Measurements from ENCODE around the gene NTPCR.
"Not testable (repeated sequence)": the region's sequence is repeated elsewhere in the genome, so short reads cannot be mapped to it uniquely, and the experiment has no call there.

The NTPCR gene

DNA sequence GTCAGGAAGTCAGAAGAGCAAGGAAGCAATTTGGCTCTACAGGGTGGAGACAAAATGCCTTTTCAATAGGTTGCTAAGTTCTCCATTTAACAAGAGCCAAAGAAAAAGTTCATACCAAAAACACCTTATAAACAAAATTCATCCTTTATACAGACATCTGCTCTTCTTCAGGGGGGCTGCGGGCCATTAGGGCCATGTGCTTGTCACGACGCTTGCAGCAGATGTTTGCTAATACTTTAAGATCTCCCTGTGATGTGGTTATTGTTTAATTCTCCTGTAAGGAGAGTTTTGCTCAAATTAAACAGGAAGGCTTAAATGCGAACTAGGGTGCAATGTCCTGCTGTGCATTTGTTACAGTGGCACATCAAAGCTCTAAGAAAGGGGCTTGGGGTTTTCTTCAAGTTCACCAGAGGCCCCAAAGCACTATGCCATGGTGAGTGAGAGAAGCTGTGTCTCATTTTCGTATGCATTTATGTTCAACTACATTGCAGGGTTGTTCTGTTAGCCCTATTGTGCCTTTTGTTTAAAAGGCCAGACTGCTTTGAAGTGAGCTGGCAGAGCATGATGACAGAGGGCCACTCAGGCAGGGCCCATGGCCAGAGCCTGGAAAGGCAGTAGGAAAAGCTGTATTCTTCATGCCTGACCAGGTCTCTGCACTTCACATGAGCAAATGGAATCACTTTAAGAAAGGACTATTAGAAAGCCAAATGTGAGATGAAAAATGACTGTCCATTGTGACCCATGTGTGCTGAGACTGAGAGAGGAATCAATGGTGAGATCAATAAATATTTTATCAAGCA is 24.8 kb upstream of the NTPCR start:
- in situ Hi-C loops (cut with HindIII; ENCODE audit: low sequenced_read_pairs): no loop called here

DNA sequence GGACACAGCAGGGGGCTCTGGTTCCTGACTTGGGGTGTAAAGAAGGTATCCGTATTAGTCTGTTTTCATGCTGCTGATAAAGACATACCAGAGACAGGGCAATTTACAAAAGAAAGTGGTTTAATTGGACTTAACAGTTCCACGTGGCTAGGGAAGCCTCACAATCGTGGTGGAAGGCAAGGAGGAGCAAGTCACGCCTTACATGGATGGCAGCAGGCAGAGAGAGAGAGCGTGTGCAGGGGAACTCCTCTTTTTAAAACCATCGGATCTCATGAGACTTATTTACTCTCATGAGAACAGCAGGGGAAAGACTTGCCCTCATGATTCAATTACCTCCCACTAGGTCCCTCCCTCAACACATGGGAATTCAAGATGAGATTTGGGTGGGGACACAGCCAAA is 23.2 kb upstream of the NTPCR start:
- in situ Hi-C loops (cut with HindIII; ENCODE audit: low sequenced_read_pairs): not testable (repeated sequence)

DNA sequence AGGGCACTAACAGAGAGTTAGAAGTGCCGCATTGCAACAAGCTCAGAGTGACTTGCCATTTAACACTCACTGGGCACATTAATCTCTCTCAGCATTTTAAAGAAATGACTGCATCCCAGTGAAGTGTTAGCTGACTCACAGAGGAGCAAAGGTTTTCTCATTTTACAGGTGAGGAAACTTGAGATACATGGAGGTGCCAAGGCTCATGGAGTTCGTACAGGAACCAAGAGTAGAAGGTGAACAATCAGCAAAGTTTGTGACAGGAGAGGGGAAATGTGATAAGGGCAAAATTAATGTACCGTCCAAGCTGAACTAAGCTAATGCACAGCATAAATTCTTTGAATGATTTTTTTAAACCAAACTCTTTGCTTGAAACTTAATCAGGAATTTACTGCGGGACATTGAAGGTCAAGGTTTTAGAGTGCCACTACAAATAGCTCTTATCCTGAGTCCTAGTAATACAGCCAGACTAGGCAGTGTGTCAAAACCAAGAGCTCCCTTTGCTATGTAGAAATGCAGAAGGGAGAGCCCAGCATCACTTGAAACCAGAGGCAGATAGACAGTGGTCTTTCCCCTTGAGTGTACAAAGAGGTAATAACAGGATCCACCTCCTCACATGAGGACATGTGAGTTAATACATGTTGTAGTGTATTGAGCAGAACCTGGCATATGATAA is 22.4 kb upstream of the NTPCR start:
- in situ Hi-C loops (cut with HindIII; ENCODE audit: low sequenced_read_pairs): no loop called here

DNA sequence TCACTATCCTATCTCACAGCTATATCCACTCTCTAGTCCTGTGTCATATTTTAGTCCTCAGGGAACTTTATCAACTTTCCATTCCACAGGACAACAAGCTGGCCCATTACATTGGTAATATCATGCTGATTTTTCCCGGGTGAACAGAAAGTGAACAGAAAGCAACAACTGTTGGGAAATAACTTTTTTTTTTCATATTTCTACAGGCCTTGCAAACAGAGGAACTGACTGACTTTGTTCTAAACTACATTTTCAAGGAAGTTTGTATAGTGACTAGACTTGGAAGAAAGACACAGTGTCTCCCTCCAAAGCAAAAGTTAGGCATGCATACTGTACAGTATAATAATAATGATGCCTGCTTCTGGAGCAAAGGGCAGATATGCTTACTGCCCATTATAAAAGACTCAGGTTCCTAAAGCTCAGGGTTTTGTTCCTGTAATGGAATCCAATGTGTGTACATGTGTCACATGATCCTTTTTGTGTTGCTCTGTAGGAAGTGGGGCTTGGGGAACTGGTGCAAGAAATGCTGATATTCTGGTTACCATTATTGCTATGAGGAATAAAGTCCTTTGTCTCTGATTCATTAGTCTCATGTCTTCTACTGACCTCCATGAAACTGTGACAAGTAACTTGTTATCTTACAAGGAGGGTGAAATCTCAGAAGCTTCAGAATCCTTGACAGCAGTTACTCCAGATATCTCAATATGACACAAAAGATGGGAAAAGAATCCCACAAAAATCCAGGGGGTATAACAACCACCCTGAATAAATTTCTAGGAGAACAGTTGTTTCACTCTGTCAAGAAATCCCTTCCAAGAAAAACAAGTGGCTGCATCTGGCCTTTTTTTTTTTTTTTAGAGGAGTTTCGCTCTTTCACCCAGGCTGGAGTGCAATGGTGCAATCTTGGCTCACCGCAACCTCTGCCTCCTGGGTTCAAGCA is 17.7 kb upstream of the NTPCR start:
- in situ Hi-C loops (cut with HindIII; ENCODE audit: low sequenced_read_pairs): no loop called here

DNA sequence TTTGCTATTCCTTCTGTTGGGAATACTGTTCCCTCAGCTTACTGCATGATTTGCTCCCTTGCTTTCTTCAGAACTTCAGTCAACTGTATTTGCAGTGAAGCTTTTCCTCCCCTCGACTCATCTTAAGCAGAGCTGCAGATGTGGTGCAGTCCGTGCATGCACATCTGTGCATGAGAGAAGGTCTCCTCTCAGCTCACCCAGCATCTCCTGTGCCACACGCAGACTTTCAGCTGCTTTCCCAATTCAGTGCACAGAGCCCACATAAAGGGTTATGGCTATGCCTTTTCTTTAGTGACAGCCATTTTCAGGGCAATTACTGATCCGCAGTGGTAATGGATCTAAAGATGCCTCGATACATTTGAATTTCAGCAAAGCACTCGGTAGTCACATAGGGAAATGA is 13.5 kb upstream of the NTPCR start:
- in situ Hi-C loops (cut with HindIII; ENCODE audit: low sequenced_read_pairs): no loop called here

DNA sequence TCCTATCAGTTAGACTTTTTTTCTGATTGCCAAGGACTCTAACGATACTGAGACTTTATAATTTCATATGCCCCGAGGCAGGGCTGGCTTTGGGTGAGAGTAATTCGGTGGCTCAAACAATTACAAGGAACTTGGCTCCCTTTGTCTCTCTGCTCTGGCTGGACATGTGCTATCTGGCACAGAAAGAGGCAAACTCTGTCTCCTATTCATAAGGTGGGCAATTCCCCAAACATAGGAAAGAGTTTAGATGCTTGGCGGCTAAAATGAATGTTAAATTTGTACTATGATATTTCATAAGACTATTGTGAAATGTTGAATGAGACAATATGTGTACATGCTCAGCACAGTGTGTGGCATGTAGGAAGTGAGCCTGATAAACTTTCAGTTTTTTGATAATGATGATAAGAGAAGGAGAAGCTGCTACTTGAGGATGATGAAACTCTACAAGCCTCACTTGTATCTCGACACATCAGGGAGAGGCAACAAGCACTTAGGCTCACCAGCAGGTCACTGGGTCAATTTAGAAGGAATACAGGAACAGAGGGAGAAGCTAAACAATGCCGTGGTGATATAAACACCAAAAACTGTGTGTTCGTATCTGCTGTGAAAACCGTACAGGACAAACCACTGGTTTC is 12.6 kb upstream of the NTPCR start:
- in situ Hi-C loops (cut with HindIII; ENCODE audit: low sequenced_read_pairs): no loop called here

DNA sequence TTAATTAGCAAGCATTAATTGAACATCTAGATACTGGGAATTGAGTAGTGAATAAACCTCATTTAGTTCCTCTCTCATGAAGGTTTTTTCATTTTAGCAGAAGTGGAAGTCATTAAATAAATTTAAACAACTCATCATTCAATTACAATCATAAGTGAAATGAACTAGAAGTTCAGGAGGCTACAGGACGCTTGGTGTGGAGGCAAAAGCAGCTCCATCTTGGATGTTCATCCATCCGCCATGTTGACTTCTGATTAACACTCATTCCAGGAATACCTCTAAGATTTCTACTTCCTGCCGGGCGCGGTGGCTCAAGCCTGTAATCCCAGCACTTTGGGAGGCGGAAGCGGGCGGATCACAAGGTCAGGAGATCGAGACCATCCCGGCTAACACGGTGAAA is 11.5 kb upstream of the NTPCR start:
- in situ Hi-C loops (cut with HindIII; ENCODE audit: low sequenced_read_pairs): no loop called here

DNA sequence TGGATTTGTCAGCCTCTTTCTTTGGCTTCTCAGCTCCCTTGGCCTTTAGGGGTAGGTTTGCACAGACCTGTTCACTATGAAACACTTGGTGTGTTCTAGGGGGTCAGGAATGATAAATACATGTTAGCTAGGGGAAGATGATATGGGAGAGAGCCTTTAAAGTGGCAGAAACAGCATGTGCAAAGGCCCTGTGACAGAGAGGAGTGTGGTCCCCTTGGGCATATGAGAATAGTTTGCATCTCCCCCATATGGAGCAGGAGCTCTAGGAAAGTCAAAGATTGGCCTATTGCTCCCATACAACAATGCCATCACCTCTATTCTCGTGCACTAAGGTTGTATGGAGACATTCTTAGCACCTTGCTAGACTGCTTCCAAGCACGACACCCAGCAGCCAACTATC is 10.7 kb upstream of the NTPCR start:
- in situ Hi-C loops (cut with HindIII; ENCODE audit: low sequenced_read_pairs): no loop called here

DNA sequence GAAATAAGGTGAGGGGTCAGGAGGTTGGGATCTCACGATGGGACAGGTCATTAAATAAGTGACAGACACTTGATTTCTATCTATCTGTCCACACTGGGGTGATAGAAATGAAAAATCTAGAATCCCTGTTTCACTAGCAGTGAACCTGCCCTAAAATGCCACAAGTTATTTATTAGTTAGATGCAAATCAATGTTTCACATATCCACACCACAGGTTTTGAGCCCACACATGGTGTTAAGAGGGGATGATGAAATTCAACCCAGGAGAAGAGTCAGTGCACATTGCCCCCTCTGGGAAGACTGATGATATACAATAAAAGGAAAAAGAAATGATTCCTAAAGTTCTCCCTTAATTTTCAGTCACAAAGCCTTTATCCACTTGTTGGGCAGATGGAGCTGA is 10.1 kb upstream of the NTPCR start:
- in situ Hi-C loops (cut with HindIII; ENCODE audit: low sequenced_read_pairs): no loop called here

DNA sequence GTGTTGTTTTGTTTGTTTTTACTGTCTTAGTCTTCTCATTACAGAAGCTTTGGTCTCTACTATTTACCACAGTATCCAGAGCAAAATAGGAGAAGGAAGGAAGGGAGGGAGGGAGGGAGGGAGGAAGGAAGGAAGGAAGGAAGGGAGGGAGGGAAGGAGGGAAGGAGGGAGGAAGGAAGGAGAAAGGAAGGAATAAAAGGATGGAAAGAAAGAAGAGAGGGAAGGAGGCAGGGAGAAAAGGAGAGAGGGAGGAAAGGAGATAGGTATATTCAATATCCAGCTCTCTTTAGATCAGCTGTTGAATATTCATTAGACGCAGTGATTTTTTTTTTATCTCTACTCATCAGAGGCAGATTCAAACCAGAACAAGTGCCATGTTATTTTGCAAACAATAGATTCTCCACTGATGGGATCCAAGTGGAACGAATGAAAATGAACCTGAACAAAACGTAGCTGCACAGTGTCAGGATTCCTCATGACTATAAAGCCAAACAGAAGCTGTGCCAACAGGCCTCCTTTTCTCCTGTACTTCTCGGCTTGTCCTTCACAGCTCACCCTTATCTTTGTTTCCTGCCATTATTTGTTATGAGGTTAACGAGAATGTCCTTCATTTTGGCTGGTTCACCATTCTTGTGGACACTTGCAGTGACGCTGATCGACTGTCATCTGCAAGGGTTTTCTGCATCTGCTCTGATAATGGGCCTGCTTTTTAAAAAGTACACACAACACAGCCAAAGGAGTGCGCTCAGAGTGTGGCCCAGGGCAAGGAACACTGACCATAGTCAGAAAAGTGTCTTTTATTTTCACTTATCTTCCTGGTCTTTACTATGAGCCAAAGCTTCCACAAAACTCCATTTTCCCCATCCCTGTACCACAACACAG is 7.8 kb upstream of the NTPCR start:
- in situ Hi-C loops (cut with HindIII; ENCODE audit: low sequenced_read_pairs): no loop called here

DNA sequence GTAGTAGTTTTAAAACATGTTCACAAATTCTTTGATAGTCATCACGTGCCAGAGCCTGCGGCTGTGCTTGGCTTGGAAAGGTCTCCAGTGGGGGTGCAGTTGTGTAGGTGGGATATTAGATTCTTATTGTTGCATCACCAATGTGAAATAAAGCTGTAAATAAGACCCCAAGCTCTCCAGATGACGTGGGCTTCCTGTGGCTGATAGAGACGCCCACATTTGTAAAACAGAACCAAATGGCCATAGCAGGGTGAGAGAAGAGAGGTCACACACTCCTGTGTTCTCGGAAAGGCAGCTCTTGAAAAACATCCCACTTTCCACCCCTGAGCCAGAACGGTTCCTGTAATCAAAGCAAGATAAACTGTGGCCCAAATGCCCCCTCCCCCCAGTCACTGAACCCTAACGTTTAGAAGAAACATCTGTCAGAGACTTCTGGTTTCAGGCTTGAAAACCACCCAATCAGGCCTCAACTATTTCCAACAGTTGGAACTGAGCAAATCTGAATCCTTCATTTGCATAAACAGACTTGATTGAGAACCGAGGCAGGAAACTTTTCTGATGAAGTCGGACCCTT is 6.6 kb upstream of the NTPCR start:
- in situ Hi-C loops (cut with HindIII; ENCODE audit: low sequenced_read_pairs): no loop called here

DNA sequence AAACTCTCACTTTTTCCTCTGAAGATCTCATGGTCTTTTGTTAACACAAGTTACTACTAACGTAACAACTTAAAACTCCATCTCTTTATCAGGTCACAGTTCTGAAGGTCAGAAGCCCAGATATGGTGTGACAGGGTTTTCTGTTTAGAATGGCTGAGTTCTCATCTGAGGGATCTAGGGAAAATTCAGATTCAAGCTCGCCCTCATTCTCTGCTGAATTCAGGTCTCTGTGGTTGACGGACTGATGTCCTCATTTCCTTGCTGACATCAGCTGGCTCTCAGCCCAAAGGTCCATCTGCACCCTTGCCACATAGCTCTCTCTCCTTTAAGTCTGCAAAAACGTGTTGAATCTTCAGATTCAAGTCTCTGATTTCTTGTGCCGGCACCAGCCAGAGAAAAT is 6.1 kb upstream of the NTPCR start:
- in situ Hi-C loops (cut with HindIII; ENCODE audit: low sequenced_read_pairs): no loop called here

DNA sequence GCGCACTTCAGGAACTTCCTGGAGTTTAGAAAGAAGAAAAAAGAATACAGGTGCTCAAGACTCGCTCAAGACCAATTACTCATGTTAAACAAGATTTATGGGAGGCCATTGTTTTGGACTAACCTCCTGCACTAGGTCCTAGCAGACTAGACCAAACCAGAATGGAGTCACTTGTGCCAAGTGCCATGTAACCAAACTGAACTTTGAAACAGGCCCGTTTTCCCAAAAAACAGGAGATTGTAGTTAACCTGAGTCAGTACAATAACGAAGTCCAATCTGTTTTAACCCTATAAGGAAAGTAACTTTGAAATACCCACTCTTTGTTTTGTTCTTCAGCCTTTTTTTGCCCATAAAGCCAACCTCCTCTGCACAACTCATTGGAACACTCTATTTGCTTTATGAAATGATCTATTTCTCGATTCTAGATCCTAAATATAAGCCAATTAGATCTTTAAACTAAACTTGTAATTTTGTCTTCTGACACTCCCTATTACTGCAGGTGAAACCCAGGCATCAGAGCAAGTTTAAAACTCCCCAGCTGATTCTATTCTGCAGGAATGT is 695 bp upstream of the NTPCR start:
- in situ Hi-C loops (cut with HindIII; ENCODE audit: low sequenced_read_pairs): no loop called here

DNA sequence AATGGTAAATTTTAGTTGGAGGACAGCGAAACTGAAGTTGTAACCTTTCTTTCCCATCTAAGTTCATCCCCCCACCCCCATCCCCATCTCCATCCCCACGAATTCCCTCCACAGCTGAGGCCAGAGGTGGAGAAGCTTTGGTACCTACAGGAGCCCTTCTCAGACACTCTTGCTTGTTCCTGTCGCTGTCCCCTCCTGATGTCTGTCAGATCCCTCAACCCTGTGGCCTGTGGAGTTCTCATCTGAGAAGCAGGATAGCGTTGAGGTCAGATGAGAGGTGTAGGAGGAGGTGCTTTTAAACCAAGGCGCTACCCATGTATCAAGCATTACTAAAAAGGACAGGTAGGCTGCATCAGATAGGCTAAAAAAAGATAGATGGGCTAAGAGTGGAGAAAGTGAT is 769 bp downstream of the NTPCR start:
- in situ Hi-C loops (cut with HindIII; ENCODE audit: low sequenced_read_pairs): no loop called here

DNA sequence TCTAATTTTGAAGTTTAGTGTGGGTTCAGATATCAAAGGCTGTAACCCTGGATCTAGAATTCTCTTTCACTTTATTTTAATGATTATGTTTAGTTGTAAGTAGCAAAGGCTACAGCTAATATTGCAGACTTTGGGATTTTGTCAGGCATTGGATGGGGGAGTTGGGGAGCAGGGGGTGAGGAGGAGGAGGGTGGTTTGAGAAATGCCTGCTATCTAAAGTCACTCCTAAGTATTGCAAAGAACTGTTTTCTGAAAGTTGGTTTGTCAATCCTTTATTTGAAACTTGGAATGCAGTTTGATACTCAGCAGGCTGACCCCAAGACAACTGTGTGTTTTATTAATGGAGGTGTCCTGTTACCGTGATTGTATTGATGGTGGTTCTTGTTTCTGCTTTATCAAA is 1.2 kb downstream of the NTPCR start:
- in situ Hi-C loops (cut with HindIII; ENCODE audit: low sequenced_read_pairs): no loop called here

DNA sequence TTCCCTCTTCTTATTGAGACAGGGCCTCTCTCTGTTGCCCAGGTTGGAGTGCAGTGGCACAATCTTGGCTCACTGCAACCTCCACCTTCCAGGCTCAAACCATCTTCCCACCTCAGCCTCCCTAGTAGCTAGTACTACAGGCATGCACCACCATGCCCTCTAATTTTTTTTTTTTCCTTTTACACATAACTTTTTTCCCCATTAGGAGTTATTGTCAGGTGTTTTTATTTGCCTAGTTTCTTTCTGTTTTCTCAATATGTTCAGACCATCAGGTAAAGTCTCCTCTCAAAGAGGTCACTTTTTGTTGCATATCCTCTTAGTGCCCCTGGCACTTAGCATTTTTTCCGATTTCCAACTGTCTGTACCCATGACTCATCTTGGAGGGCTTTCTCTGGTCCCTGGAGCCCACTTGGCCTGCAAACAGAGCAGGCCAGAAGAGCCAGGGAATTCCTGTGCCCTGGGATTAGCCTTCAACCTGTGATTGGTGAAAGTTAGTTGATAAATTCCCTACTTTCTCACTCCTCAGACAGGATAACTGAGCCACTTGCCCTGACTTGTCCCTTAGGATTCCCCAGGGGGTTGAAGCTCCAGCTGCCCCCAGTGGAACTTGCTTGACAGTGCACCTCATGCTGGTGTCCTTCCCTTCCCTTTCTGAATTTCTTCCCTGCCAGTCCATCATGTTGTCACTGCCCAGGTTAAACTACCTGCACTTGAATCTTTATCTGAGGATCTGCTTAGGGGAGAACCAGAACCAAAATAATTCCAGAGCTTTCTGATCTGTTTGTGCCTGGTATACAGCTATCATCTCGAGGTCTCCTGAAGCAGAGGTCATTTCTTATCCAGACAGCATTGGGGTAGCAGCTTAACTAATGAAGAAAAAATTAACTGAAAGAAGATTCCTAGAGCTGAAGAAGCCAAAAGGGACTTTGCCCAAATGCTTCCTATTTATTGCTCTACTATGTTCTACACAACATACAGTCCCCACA is 2.4 kb downstream of the NTPCR start:
- in situ Hi-C loops (cut with HindIII; ENCODE audit: low sequenced_read_pairs): no loop called here

DNA sequence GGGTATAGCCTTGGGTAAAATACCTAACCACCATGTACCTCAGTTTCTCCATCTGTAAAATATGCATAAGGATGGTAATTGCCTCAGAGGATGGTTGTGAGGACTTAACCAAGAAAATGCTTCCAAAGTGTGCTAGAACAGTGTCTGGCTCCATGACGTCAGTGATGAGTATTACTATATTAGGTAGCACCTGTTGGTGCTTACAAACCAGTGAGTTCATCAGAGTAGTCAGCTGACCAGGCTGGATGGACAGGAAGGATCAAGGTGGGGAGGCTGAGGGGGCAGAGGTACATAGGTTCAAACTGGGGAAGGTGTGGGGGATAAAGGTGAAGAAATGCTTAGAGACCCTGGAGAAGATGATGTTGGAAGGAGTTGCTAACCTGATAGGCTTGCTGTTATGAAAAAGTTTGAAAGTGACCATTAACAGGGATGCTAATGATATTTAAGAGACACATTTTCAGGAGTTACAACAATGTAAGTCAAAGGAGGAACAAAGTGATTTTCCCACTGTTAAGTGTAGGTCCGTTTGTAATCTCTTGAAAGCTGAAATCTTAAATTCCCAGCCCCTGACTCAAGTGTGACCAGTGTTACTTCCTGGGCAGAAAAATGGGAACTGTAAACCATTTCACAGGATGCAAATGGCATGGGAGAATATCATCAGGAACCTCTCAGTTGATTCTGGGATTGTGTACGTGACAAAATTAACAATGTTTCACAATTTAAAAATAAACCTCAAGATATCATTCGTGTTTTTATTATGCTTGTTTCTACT is 4.4 kb downstream of the NTPCR start:
- in situ Hi-C loops (cut with HindIII; ENCODE audit: low sequenced_read_pairs): no loop called here

DNA sequence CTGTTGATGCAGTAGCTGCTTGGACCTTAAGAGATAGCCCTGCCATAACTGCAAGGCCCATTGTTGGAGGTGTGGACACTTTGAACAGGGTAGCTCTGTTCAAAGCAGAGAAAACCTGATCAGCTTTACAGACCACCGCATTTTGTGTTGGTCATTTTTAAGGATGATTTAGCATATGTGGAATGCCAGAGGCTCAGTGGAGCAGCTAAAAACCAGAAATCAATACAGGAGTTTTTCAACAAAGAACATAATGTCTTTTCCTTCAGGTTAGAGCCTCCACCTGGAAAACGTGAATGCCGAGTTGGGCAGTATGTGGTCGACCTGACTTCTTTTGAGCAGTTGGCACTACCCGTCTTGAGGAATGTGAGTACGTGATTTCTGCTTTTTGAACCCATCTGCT is 5.7 kb downstream of the NTPCR start:
- in situ Hi-C loops (cut with HindIII; ENCODE audit: low sequenced_read_pairs): no loop called here

Measured in endothelial cell of hepatic sinusoid (primary cell).